ENCODE results near the gene CLSTN2.

- TF ChIP-seq ZNF225 (CRISPR knock-in tag; IDR thresholded peaks at IDR 0.05) (no peak), CBX5 (CRISPR knock-in tag; IDR thresholded peaks at IDR 0.05; ENCODE audit: borderline replicate concordance) (no peak)
Observed at GRCh38 chr3:140532793-140533330, 597.9 kb downstream of the CLSTN2 start.
